ENCODE data around the gene UTP3.

GRCh38 chr4:70712150-70712549 is 23.8 kb downstream of the UTP3 start:
- TF ChIP-seq POU6F1 (CRISPR knock-in tag; IDR thresholded peaks at IDR 0.05; ENCODE audit: borderline replicate concordance, low read depth) (no peak), SNAI2 (CRISPR knock-in tag; IDR thresholded peaks at IDR 0.05) (no peak), ARNTL (CRISPR knock-in tag; IDR thresholded peaks at IDR 0.05; ENCODE audit: borderline replicate concordance, low read depth) (no peak), ZNF565 (CRISPR knock-in tag; conservative IDR thresholded peaks at IDR 0.05; ENCODE audit: low read depth) (no peak)
